Activated T-cell treated with anti-CD3 and anti-CD28 coated beads, Interleukin-2, amount 50 U/mL, for 1 hour (primary cell): ENCODE results near the gene NDUFS1.
"Not testable (repeated sequence)": the region's sequence is repeated elsewhere in the genome, so short reads cannot be mapped to it uniquely, and the experiment has no call there.

Experiments used
- DNase-seq: peaks from one replicate; pipeline ENCODE4 v3.0.0-alpha.2; 2020

NDUFS1 gene

GRCh38 chr2:206159346-206160124, at the start of gene NDUFS1, which contains the start of gene EEF1B2:
Gene NDUFS1 (minus strand): TSS chr2:206159444. CDS start chr2:206153678, 5,766 bp downstream.
Gene EEF1B2 (plus strand): TSS chr2:206159895. CDS start chr2:206159980, 85 bp downstream.
- peak; percentile 96 for DNase-seq

GRCh38 chr2:206208900-206209299, 49.7 kb upstream of the NDUFS1 start:
- no peak for DNase-seq

- not testable (repeated sequence) for DNase-seq
Observed at GRCh38 chr2:206207316-206207715, 48.1 kb upstream of the NDUFS1 start.

- no peak for DNase-seq
Observed at GRCh38 chr2:206204710-206205109, 45.5 kb upstream of the NDUFS1 start.

GRCh38 chr2:206203331-206203730, 44.1 kb upstream of the NDUFS1 start:
- no peak for DNase-seq

- DNase-seq: no peak
Observed at GRCh38 chr2:206202446-206202845, 43.2 kb upstream of the NDUFS1 start.

GRCh38 chr2:206201075-206201848, 42.0 kb upstream of the NDUFS1 start:
- no peak for DNase-seq

- DNase-seq: no peak
Observed at GRCh38 chr2:206198677-206199076, 39.4 kb upstream of the NDUFS1 start.

- DNase-seq: no peak
Observed at GRCh38 chr2:206193671-206194357, 34.6 kb upstream of the NDUFS1 start.

- no peak for DNase-seq
Observed at GRCh38 chr2:206192157-206192556, 32.9 kb upstream of the NDUFS1 start.

- DNase-seq: no peak
Observed at GRCh38 chr2:206190689-206191088, 31.4 kb upstream of the NDUFS1 start.

GRCh38 chr2:206190111-206190510, 30.9 kb upstream of the NDUFS1 start:
- DNase-seq: no peak

- no peak for DNase-seq
Observed at GRCh38 chr2:206189691-206190090, 30.4 kb upstream of the NDUFS1 start.

- DNase-seq: not testable (repeated sequence)
Observed at GRCh38 chr2:206181526-206181925, 22.3 kb upstream of the NDUFS1 start.

- no peak for DNase-seq
Observed at GRCh38 chr2:206176901-206177300, 17.7 kb upstream of the NDUFS1 start.

GRCh38 chr2:206176121-206176520, 16.9 kb upstream of the NDUFS1 start:
- no peak for DNase-seq

- no peak for DNase-seq
Observed at GRCh38 chr2:206173147-206173546, 13.9 kb upstream of the NDUFS1 start.

GRCh38 chr2:206171624-206172397, 12.6 kb upstream of the NDUFS1 start:
- not testable (repeated sequence) for DNase-seq

- not testable (repeated sequence) for DNase-seq
Observed at GRCh38 chr2:206168230-206168629, 9.0 kb upstream of the NDUFS1 start.

GRCh38 chr2:206164261-206164862, 5.1 kb upstream of the NDUFS1 start:
- DNase-seq: no peak

GRCh38 chr2:206163251-206163880, 4.1 kb upstream of the NDUFS1 start:
- DNase-seq: no peak

GRCh38 chr2:206162401-206162800, 3.2 kb upstream of the NDUFS1 start:
- not testable (repeated sequence) for DNase-seq
